ENCODE measurements around the gene CHST6. TPM values are rescaled to one million over a fixed set of nuclear protein-coding genes. Genes with fewer than 3 reads are reported as not detected.

CHST6 gene
- total and polyA plus RNA-seq, 2 donors (not counting 3 experiments of a cell fraction or from before 2014, with no cell fraction given) = 0.26 to 0.60 TPM

DNA sequence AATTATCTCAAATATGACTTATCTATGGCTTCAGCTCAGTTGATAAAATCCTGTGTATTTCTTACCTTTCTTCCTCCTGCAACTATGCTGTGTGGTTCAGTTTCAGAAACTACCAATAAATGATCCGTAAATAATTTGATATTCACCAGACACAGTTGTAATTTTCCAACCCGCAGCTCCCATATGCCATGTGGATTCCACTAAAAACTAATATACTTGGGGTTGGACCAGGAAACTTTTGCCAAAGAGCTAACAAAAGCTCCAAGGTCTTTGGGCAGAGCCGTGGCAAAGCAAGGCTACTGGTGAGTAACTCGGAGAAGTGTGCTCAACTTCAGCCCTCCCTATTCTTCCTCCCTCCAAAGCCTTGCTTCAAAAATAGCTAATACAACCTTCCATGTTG, 2.3 kb upstream of the CHST6 start:
- no peaks in the 10 kb centered on the region for H4K20me1 ChIP-seq (replicated peaks; ENCODE audit: control insufficient read depth, extremely low read depth, insufficient read depth, low read length)
- CTCF ChIA-PET = interaction anchor here (0.8 to 1.6 kb wide), 7 partner anchors 11 to 126 kb away, joined by 3 read pairs; partner anchors contain the start of gene ADAT1
- intact Hi-C loops (cut with micrococcal nuclease) = no loop called here
- no peak overlapping the region for H2AFZ ChIP-seq (ENCODE audit: low read depth, low read length)
- H3K4me3 ChIP-seq (replicated peaks in 1 of 3; ENCODE audit: insufficient read depth in 1 of 3, low read depth in 1 of 3, low read length in 3 of 3) = no peak overlapping the region
- FAIRE-seq = no peak
- dilution Hi-C loops (cut with MboI; ENCODE audit: extremely low pct_ligation_motif_present, low sequenced_read_pairs) = no loop called here
- no peak overlapping the region for H3K27ac ChIP-seq (ENCODE audit: insufficient read depth, low read depth, low read length)
- no peaks in the 10 kb centered on the region for H3K79me2 ChIP-seq (ENCODE audit: control insufficient read depth, insufficient read depth, low read length)
- no peak for DNase-seq (ENCODE audit: low read depth, low spot score)
- no peak overlapping the region for H3K4me2 ChIP-seq (ENCODE audit: insufficient read depth, low read length)
- H3K9me1 ChIP-seq (replicated peaks; ENCODE audit: control insufficient read depth, extremely low read depth, insufficient read depth, low read length) = no peaks in the 10 kb centered on the region
- BruUV-seq (replicated peaks) = no TSS peak
- H3K36me3 ChIP-seq (ENCODE audit: control insufficient read depth in 2 of 2, extremely low read depth in 1 of 2, insufficient read depth in 2 of 2, low read length in 2 of 2) = no peaks in the 10 kb centered on the region
- H3K27me3 ChIP-seq (ENCODE audit: control insufficient read depth in 2 of 2, insufficient read depth in 2 of 2, low read length in 2 of 2) = peaks cover 5 to 8% of the 10 kb centered on the region in 2 experiments
- H3K4me1 ChIP-seq (ENCODE audit: control insufficient read depth, extremely low read depth, insufficient read depth, low read length) = peaks cover 7% of the 10 kb centered on the region
- no peaks in the 10 kb centered on the region for H3K9me3 ChIP-seq (replicated peaks; ENCODE audit: control insufficient read depth, insufficient read depth, low read length)
- TF ChIP-seq MYC (IDR thresholded peaks at IDR 0.05; ENCODE audit: low read depth, low read length) = no peak
- TF ChIP-seq, protein P1, sequence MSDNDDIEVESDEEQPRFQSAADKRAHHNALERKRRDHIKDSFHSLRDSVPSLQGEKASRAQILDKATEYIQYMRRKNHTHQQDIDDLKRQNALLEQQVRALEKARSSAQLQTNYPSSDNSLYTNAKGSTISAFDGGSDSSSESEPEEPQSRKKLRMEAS (IDR thresholded peaks at IDR 0.05; ENCODE audit: insufficient read depth, insufficient read length) = no peak
- TF ChIP-seq JUN (IDR thresholded peaks at IDR 0.05; ENCODE audit: borderline replicate concordance, insufficient read depth, insufficient read length, low read depth) = no peak
- no peak for TF ChIP-seq EZH2 (IDR thresholded peaks at IDR 0.05; ENCODE audit: borderline replicate concordance, low read depth, low read length, severe bottlenecking)
- TF ChIP-seq, protein P2, sequence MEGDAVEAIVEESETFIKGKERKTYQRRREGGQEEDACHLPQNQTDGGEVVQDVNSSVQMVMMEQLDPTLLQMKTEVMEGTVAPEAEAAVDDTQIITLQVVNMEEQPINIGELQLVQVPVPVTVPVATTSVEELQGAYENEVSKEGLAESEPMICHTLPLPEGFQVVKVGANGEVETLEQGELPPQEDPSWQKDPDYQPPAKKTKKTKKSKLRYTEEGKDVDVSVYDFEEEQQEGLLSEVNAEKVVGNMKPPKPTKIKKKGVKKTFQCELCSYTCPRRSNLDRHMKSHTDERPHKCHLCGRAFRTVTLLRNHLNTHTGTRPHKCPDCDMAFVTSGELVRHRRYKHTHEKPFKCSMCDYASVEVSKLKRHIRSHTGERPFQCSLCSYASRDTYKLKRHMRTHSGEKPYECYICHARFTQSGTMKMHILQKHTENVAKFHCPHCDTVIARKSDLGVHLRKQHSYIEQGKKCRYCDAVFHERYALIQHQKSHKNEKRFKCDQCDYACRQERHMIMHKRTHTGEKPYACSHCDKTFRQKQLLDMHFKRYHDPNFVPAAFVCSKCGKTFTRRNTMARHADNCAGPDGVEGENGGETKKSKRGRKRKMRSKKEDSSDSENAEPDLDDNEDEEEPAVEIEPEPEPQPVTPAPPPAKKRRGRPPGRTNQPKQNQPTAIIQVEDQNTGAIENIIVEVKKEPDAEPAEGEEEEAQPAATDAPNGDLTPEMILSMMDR (IDR thresholded peaks at IDR 0.05; ENCODE audit: extremely low read depth in 1 of 2, insufficient read depth in 1 of 2, low read depth in 1 of 2, low read length in 2 of 2) = no peak
- no peak for TF ChIP-seq POLR2AphosphoS5 (IDR thresholded peaks at IDR 0.05; ENCODE audit: insufficient read depth, low read depth, low read length)
- TF ChIP-seq GATA2 (IDR thresholded peaks at IDR 0.05; ENCODE audit: insufficient read depth, insufficient read length, low read depth, low read length) = no peak
- no peak for TF ChIP-seq POLR2A (IDR thresholded peaks at IDR 0.05; ENCODE audit: low read depth, low read length)
- no peak for TF ChIP-seq FOS (IDR thresholded peaks at IDR 0.05; ENCODE audit: borderline replicate concordance, insufficient read depth, low read length)
- H3K9ac ChIP-seq (replicated peaks; ENCODE audit: extremely low read depth, insufficient read depth, low read length) = no peak overlapping the region
- POLR2A ChIA-PET = no interaction called here
